ENCODE measurements around the gene DCAF15.

- TF ChIP-seq CTCF (IDR thresholded peaks at IDR 0.05) (no peak), POLR2A (IDR thresholded peaks at IDR 0.05) (no peak)
Observed at GRCh38 chr19:13935765-13936510, 16.4 kb upstream of the DCAF15 start.
